Endothelial cell of umbilical vein (primary cell): Measurements from ENCODE around the gene HTR6. TPM values are rescaled to one million over a fixed set of nuclear protein-coding genes. Genes with fewer than 3 reads are reported as not detected.

Experiments
- BruUV-seq: library from RNA; stranded (reverse); fragments of 400-500 nt; replicated peaks from 2 replicates; lab custom pipeline; 2021; lab: Mats Ljungman, UMichigan
- CTCF ChIA-PET: fragments of 300-600, 350-600 bp; sonication (Branson Sonifier 250); formaldehyde crosslinking; loops from one replicate; lab custom pipeline; 2021; ENCODE audit warnings: antibody characterized with exemption, inconsistent platforms; lab: Charles Lee
- POLR2A ChIA-PET: fragments of 300-600, 350-600 bp; sonication (Branson Sonifier 250); formaldehyde crosslinking; loops from one replicate; lab custom pipeline; 2021; ENCODE audit warnings: antibody characterized with exemption, inconsistent platforms; lab: Charles Lee
- DNase-seq: peaks from one replicate; pipeline ENCODE4 v3.0.0-alpha.2; 2011; ENCODE audit warnings: low read depth, low spot score
- FAIRE-seq: peaks from 2 replicates; lab custom pipeline; 2011; peaks lifted over from hg19 to GRCh38; lab: Jason Lieb, UNC
- H2AFZ ChIP-seq: 2 replicates; pipeline ENCODE4 v1.6.0; 2012; ENCODE audit warnings: low read depth, low read length, control low read depth, inconsistent platforms
- H3K27ac ChIP-seq: 2 replicates; pipeline ENCODE4 v1.5.1; 2011; ENCODE audit warnings: low read depth, mild to moderate bottlenecking, control low read depth, low read length, moderate library complexity; ENCODE audit not compliant: insufficient read depth
- H3K27me3 ChIP-seq, 2 experiments: 2 replicates each; pipeline versions ENCODE4 v1.6.0 to v1.6.1; 2011; ENCODE audit warnings: low read length in 2 of 2, mixed read lengths in 1 of 2; ENCODE audit not compliant: control insufficient read depth in 2 of 2, insufficient read depth in 2 of 2
- H3K36me3 ChIP-seq, 2 experiments: 2 replicates in 1 of 2; 3 replicates in 1 of 2; pipeline ENCODE4 v1.5.1; 2011; ENCODE audit warnings: low read length in 2 of 2, mild to moderate bottlenecking in 1 of 2, moderate library complexity in 1 of 2; ENCODE audit not compliant: control insufficient read depth in 2 of 2, insufficient read depth in 2 of 2; ENCODE audit errors: extremely low read depth in 1 of 2
- H3K4me1 ChIP-seq: 3 replicates; pipeline ENCODE4 v1.5.1; 2011; ENCODE audit warnings: mild to moderate bottlenecking, low read length; ENCODE audit not compliant: control insufficient read depth, insufficient read depth; ENCODE audit errors: extremely low read depth
- H3K4me2 ChIP-seq: 2 replicates; pipeline ENCODE4 v1.6.1; 2011; ENCODE audit warnings: low read length, control low read depth, mixed read lengths; ENCODE audit not compliant: insufficient read depth
- H3K4me3 ChIP-seq, 3 experiments: fragments of 200-600 bp in 1 of 3; sonication (generic), shearing (Covaris generic) in 1 of 3; replicated peaks in 1 of 3; 2 replicates each; pipeline ENCODE4 v1.5.1; 2011 to 2016; ENCODE audit warnings: control low read depth in 3 of 3, low read length in 3 of 3, mild to moderate bottlenecking in 2 of 3, inconsistent platforms in 1 of 3, low read depth in 1 of 3, moderate library complexity in 1 of 3; ENCODE audit not compliant: insufficient read depth in 1 of 3
- H3K79me2 ChIP-seq: 2 replicates; pipeline ENCODE4 v1.6.0; 2012; ENCODE audit warnings: low read length, inconsistent platforms; ENCODE audit not compliant: control insufficient read depth, insufficient read depth
- H3K9ac ChIP-seq: replicated peaks from 2 replicates; pipeline ENCODE3; 2011; ENCODE audit warnings: low read length, control low read depth; ENCODE audit not compliant: insufficient read depth; ENCODE audit errors: extremely low read depth
- H3K9me1 ChIP-seq: replicated peaks from 3 replicates; pipeline ENCODE4 v1.6.0; 2011; ENCODE audit warnings: mild to moderate bottlenecking, low read length; ENCODE audit not compliant: control insufficient read depth, insufficient read depth; ENCODE audit errors: extremely low read depth
- H3K9me3 ChIP-seq: replicated peaks from 2 replicates; pipeline ENCODE4 v1.5.1; 2012; ENCODE audit warnings: low read length, inconsistent platforms; ENCODE audit not compliant: control insufficient read depth, insufficient read depth
- H4K20me1 ChIP-seq: replicated peaks from 2 replicates; pipeline ENCODE3; 2011; ENCODE audit warnings: mild to moderate bottlenecking, low read length; ENCODE audit not compliant: control insufficient read depth, insufficient read depth; ENCODE audit errors: extremely low read depth
- EZH2 ChIP-seq: IDR thresholded peaks from 2 replicates; pipeline ENCODE4 v1.6.1; 2012; ENCODE audit warnings: borderline replicate concordance, low read depth, mild to moderate bottlenecking, moderate library complexity, low read length, inconsistent platforms; ENCODE audit not compliant: severe bottlenecking
- FOS ChIP-seq: IDR thresholded peaks from 2 replicates; pipeline ENCODE4 v1.6.1; 2011; ENCODE audit warnings: mild to moderate bottlenecking, low read length, moderate library complexity, borderline replicate concordance; ENCODE audit not compliant: insufficient read depth
- GATA2 ChIP-seq: IDR thresholded peaks from 2 replicates; pipeline ENCODE4 v1.7.0; 2011; ENCODE audit warnings: low read depth, mild to moderate bottlenecking, moderate library complexity, mixed read lengths, low read length; ENCODE audit not compliant: insufficient read length, insufficient read depth
- JUN ChIP-seq: IDR thresholded peaks from 2 replicates; pipeline ENCODE4 v1.6.1; 2011; ENCODE audit warnings: borderline replicate concordance, low read depth; ENCODE audit not compliant: insufficient read length, insufficient read depth
- MYC ChIP-seq: IDR thresholded peaks from one replicate; pipeline ENCODE4 v1.6.1; 2011; ENCODE audit warnings: mild to moderate bottlenecking, low read depth, low read length
- POLR2A ChIP-seq: IDR thresholded peaks from 2 replicates; pipeline ENCODE4 v1.6.1; 2012; ENCODE audit warnings: low read depth, mild to moderate bottlenecking, control low read depth, low read length
- POLR2AphosphoS5 ChIP-seq: IDR thresholded peaks from 2 replicates; pipeline ENCODE4 v1.6.1; 2012; ENCODE audit warnings: low read depth, mild to moderate bottlenecking, control low read depth, low read length, moderate library complexity; ENCODE audit not compliant: insufficient read depth
- dilution Hi-C: fragments of 300-500 bp; cut with MboI; formaldehyde crosslinking; loops from one replicate; pipeline ENCODE4 v1.15.0; 2019; ENCODE audit warnings: low sequenced_read_pairs; ENCODE audit not compliant: extremely low pct_ligation_motif_present
- intact Hi-C: fragments of 100-400 bp; cut with micrococcal nuclease; formaldehyde crosslinking; loops from one replicate; pipeline ENCODE4 v1.10.0; 2022
- polyA plus RNA-seq, 4 experiments: library from polyadenylated mRNA; depleted of rRNA in 3 of 4; stranded (reverse) in 3 of 4; unstranded in 1 of 4; fragments of >200 nt; gene quantifications; 2 replicates each; pipeline versions ENCODE4 v1.2.1 to v1.2.3, GENCODE V29; 2011 to 2012; ENCODE audit warnings: missing spikeins in 1 of 4
- total RNA-seq: library from RNA; stranded (reverse); gene quantifications from 2 replicates; pipeline ENCODE4 v1.2.3, GENCODE V29; 2021
- TF ChIP-seq, protein P1 (sequence below): IDR thresholded peaks from 2 replicates; pipeline ENCODE4 v1.6.1; 2011; ENCODE audit not compliant: insufficient read depth, insufficient read length
- TF ChIP-seq, protein P2 (sequence below), 2 donors: IDR thresholded peaks; 1 replicate in 1 of 2; 2 replicates in 1 of 2; pipeline ENCODE4 v1.5.1; 2011; ENCODE audit warnings: low read length in 2 of 2, mild to moderate bottlenecking in 2 of 2, moderate library complexity in 2 of 2, control low read depth in 1 of 2, inconsistent platforms in 1 of 2, low read depth in 1 of 2; ENCODE audit not compliant: insufficient read depth in 1 of 2; ENCODE audit errors: extremely low read depth in 1 of 2

Gene HTR6
- total and polyA plus RNA-seq, 2 donors (not counting 3 experiments of a cell fraction or from before 2014, with no cell fraction given), result not detected

DNA sequence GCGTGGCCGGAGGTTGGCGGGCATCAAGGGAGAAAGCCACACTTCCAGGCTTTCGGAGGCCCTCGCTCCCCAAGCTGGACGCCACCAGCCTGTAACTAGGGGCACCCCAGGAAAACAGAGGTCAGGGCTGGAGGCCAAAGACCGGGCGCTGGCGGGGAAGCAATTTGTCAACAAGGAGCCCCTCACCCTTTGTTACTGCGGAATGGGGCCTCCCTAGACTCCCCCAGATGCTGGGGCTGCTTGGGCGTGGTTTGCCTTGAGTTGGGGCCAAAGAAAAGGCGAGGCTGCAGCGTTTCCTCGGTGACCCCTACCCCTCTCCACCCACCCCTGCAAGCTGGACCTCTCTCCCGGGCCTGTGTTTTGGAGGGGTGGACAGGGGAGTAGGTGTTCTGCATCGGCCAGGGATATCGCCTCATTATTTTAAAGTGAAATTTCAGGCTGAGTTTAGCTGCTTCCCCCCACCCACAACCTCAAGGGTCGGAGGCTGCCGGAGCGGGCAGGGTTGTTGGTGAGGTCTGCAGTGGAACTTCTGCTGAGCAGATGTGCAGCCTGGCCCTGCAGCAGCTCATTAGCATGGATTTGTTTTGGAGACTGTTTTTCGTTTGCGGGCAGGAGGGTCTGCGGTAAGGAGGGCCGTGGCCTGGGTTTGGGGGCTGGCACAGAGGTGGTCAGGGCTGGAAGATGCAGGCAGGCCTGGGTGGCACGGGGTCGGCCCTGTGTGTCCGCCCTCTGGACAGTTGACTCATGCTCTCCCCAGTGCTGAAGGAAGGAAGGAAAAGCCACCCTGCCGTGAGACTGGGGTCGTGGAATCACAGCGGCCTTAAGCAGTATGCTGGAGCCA lies 19.0 kb upstream of the HTR6 start:
- H3K4me2 ChIP-seq, result peak overlapping the region; percentile 18
- H2AFZ ChIP-seq, result peak overlapping the region; percentile 19
- no peak overlapping the region for H3K27ac ChIP-seq
- BruUV-seq, result no TSS peak
- FAIRE-seq (peak; percentile 67), DNase-seq (peak; percentile 34)
- no peaks in the 10 kb centered on the region for H3K36me3 ChIP-seq
- H3K9me1 ChIP-seq, result no peaks in the 10 kb centered on the region
- intact Hi-C loops (loop anchor here (2.0 kb wide), 2 partner anchors 159 to 207 kb away; no protein-coding TSS in a partner anchor), dilution Hi-C loops (loop anchor here (25.0 kb wide), 1 partner anchor 233 kb away; no protein-coding TSS in a partner anchor)
- POLR2A ChIA-PET, result no interaction called here
- peak overlapping the region in 2 of 3 experiments; percentile 31 to 49 for H3K4me3 ChIP-seq
- no peaks in the 10 kb centered on the region for H4K20me1 ChIP-seq
- no peaks in the 10 kb centered on the region for H3K9me3 ChIP-seq
- CTCF ChIA-PET, result interaction anchor here (0.9 to 2.3 kb wide), 5 partner anchors 10 to 271 kb away, joined by 3 to 9 read pairs (median 3); no protein-coding TSS in a partner anchor
- H3K4me1 ChIP-seq, result peaks cover 12% of the 10 kb centered on the region
- TF ChIP-seq JUN (no peak), POLR2AphosphoS5 (no peak), FOS (no peak), EZH2 (no peak), MYC (no peak), GATA2 (no peak), POLR2A (no peak)
- TF ChIP-seq, protein P1, sequence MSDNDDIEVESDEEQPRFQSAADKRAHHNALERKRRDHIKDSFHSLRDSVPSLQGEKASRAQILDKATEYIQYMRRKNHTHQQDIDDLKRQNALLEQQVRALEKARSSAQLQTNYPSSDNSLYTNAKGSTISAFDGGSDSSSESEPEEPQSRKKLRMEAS, result no peak
- TF ChIP-seq, protein P2, sequence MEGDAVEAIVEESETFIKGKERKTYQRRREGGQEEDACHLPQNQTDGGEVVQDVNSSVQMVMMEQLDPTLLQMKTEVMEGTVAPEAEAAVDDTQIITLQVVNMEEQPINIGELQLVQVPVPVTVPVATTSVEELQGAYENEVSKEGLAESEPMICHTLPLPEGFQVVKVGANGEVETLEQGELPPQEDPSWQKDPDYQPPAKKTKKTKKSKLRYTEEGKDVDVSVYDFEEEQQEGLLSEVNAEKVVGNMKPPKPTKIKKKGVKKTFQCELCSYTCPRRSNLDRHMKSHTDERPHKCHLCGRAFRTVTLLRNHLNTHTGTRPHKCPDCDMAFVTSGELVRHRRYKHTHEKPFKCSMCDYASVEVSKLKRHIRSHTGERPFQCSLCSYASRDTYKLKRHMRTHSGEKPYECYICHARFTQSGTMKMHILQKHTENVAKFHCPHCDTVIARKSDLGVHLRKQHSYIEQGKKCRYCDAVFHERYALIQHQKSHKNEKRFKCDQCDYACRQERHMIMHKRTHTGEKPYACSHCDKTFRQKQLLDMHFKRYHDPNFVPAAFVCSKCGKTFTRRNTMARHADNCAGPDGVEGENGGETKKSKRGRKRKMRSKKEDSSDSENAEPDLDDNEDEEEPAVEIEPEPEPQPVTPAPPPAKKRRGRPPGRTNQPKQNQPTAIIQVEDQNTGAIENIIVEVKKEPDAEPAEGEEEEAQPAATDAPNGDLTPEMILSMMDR (IDR thresholded peaks at IDR 0.05; ENCODE audit: extremely low read depth in 1 of 2, insufficient read depth in 1 of 2, low read depth in 1 of 2, low read length in 2 of 2), result no peak
- peak overlapping the region; percentile 20 for H3K9ac ChIP-seq
- H3K27me3 ChIP-seq, result peaks cover 0 to 1% of the 10 kb centered on the region in 2 experiments
- H3K79me2 ChIP-seq, result peaks cover 6% of the 10 kb centered on the region
